AML-193 (cell line): Measurements from ENCODE around the gene PRKN.

Experiments used
- DNase-seq, 2 experiments: peaks; one replicate each; lab custom pipeline; 2025; lab: John Stamatoyannopoulos, UW

The PRKN gene

GRCh38 chr6:162618448-162619002, 109.0 kb downstream of the PRKN start:
- DNase-seq = no peak

GRCh38 chr6:162615016-162615705, 112.4 kb downstream of the PRKN start:
- no peak for DNase-seq

GRCh38 chr6:162613310-162613709, 114.3 kb downstream of the PRKN start:
- DNase-seq = no peak

GRCh38 chr6:162612613-162613012, 115.0 kb downstream of the PRKN start:
- no peak for DNase-seq

GRCh38 chr6:162610351-162610750, 117.2 kb downstream of the PRKN start:
- DNase-seq = no peak

- no peak for DNase-seq
Measured at GRCh38 chr6:162605881-162606280, 121.7 kb downstream of the PRKN start.

- DNase-seq = no peak
Measured at GRCh38 chr6:162603231-162604015, 124.1 kb downstream of the PRKN start.

GRCh38 chr6:162602759-162603158, 124.8 kb downstream of the PRKN start:
- DNase-seq = no peak

GRCh38 chr6:162596676-162597075, 130.9 kb downstream of the PRKN start:
- DNase-seq = no peak

- DNase-seq = no peak
Measured at GRCh38 chr6:162591517-162591916, 136.0 kb downstream of the PRKN start.

GRCh38 chr6:162581988-162582780, 145.4 kb downstream of the PRKN start:
- no peak for DNase-seq

GRCh38 chr6:162580619-162581018, 146.9 kb downstream of the PRKN start:
- no peak for DNase-seq

- DNase-seq = no peak
Measured at GRCh38 chr6:162576016-162576415, 151.6 kb downstream of the PRKN start.

GRCh38 chr6:162572240-162572639, 155.3 kb downstream of the PRKN start:
- DNase-seq = no peak

GRCh38 chr6:162568266-162568665, 159.3 kb downstream of the PRKN start:
- DNase-seq = no peak

GRCh38 chr6:162562041-162562440, 165.5 kb downstream of the PRKN start:
- DNase-seq = no peak

GRCh38 chr6:162560891-162561290, 166.7 kb downstream of the PRKN start:
- no peak for DNase-seq

GRCh38 chr6:162554531-162554930, 173.0 kb downstream of the PRKN start:
- DNase-seq = no peak

GRCh38 chr6:162546905-162547304, 180.7 kb downstream of the PRKN start:
- no peak for DNase-seq

- DNase-seq = no peak
Measured at GRCh38 chr6:162543221-162543620, 184.3 kb downstream of the PRKN start.

GRCh38 chr6:162541019-162541601, 186.5 kb downstream of the PRKN start:
- DNase-seq = no peak

- DNase-seq = no peak
Measured at GRCh38 chr6:162539321-162539720, 188.2 kb downstream of the PRKN start.
